Naive thymus-derived CD8-positive, alpha-beta T cell (primary cell): ENCODE data around the gene DLST. TPM values are rescaled to one million over a fixed set of nuclear protein-coding genes. Genes with fewer than 3 reads are reported as not detected.

Experiments
- ATAC-seq, 2 donors: fragments of 150-1000 bp; cut with Tn5 transposase in 1 of 2; sonication (Bioruptor Pico), chemical (Tn5 transposase) in 1 of 2; 1 replicate in 1 of 2; 2 replicates in 1 of 2; pipeline ENCODE4 v1.10.0; 2021; ENCODE audit warnings: mild to moderate bottlenecking in 2 of 2, moderate library complexity in 2 of 2
- POLR2A ChIA-PET: fragments of 350-600 bp; sonication (Branson Sonifier 250); formaldehyde crosslinking; loops from one replicate; lab custom pipeline; 2021; ENCODE audit warnings: antibody characterized with exemption; lab: Charles Lee
- DNase-seq, 10 donors: peaks; one replicate each; pipeline versions ENCODE4 v3.0.0 to v3.0.0-alpha.2; 2020 to 2022
- H3K27ac Mint-ChIP-seq, 10 donors: one replicate each; pipeline ENCODE4 v1.8.0; 2020 to 2022; ENCODE audit warnings: mild to moderate bottlenecking in 10 of 10, mixed read lengths in 10 of 10, moderate library complexity in 4 of 10, inconsistent platforms in 1 of 10
- H3K27me3 Mint-ChIP-seq, 5 donors: one replicate each; pipeline ENCODE4 v1.8.0; 2021 to 2022; ENCODE audit warnings: mixed read lengths in 5 of 5
- H3K36me3 Mint-ChIP-seq, 3 donors: one replicate each; pipeline ENCODE4 v1.8.0; 2020 to 2022; ENCODE audit warnings: mixed read lengths in 3 of 3, mild to moderate bottlenecking in 2 of 3, inconsistent platforms in 1 of 3
- H3K4me1 Mint-ChIP-seq, 4 donors: one replicate each; pipeline ENCODE4 v1.8.0; 2021 to 2022; ENCODE audit warnings: mixed read lengths in 4 of 4
- H3K4me3 Mint-ChIP-seq, 10 donors: one replicate each; pipeline ENCODE4 v1.8.0; 2020 to 2022; ENCODE audit warnings: mild to moderate bottlenecking in 10 of 10, mixed read lengths in 10 of 10, moderate library complexity in 6 of 10, inconsistent platforms in 1 of 10
- H3K9me3 Mint-ChIP-seq, 9 donors: one replicate each; pipeline ENCODE4 v1.8.0; 2020 to 2022; ENCODE audit warnings: mixed read lengths in 9 of 9, mild to moderate bottlenecking in 3 of 9, inconsistent platforms in 1 of 9, moderate library complexity in 1 of 9
- polyA plus RNA-seq, 3 donors: library from polyadenylated mRNA; unstranded; fragments of 300-500 nt; fragmentation: Illumina TruSeq; gene quantifications; one replicate each; pipeline ENCODE4 v1.2.3, GENCODE V29; 2021
- total RNA-seq, 8 experiments: library from RNA in 2 of 8; stranded (reverse) in 2 of 8; gene quantifications; one replicate each; pipeline ENCODE4 v1.2.3 and lab custom pipeline; 2021 to 2026

DLST gene
- total and polyA plus RNA-seq, 5 experiments from 2014 or later: 8.8 to 120 (median 9.3) TPM

DNA sequence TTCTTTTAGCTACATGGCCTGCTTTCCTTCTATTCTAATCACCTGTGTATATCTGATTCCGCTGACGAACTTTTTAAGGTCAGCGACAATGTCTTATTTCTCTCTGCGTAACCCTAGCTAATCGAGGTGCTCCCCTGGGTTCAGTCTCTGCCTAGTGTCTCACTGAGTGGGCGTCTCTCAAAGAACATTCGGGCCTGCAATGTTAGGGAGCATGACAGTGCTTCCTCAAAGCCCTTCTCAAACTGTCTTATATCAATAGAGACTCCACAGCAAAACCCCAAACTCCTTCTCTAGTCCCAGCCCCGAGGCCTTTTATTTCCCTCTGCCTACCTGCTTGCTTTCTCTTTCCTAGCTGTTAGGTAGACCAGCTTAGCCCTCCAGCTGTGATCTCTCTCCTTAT, 55.0 kb downstream of the DLST start:
- ATAC-seq: no peak
- peaks cover 0 to 4% (median 3%) of the 10 kb centered on the region in 5 donors for H3K27me3 Mint-ChIP-seq
- H3K4me3 Mint-ChIP-seq: no peak overlapping the region
- POLR2A ChIA-PET: no interaction called here
- H3K27ac Mint-ChIP-seq: peak overlapping the region in 1 of 10 donors; percentile 16
- H3K36me3 Mint-ChIP-seq: no peaks in the 10 kb centered on the region
- DNase-seq: no peak
- peaks cover 4 to 49% (median 36%) of the 10 kb centered on the region in 4 donors for H3K4me1 Mint-ChIP-seq
- H3K9me3 Mint-ChIP-seq: peaks cover 0 to 12% (median 0%) of the 10 kb centered on the region in 9 donors

- ATAC-seq: no peak
- Mint-ChIP-seq H3K36me3 (no peaks in the 10 kb centered on the region), H3K27ac (peak overlapping the region in 2 of 10 donors; percentile 16 to 35)
Observed at GRCh38 chr14:74937171-74937570, 55.5 kb downstream of the DLST start.

GRCh38 chr14:74938531-74939495, 57.1 kb downstream of the DLST start:
- POLR2A ChIA-PET: no interaction called here
- peak overlapping the region in 3 of 10 donors; percentile 6 to 67 (median 51) for H3K27ac Mint-ChIP-seq

More at GRCh38 chr14:74937171-74937570, 55.5 kb downstream of the DLST start:
- POLR2A ChIA-PET: no interaction called here
- peaks cover 0 to 4% (median 3%) of the 10 kb centered on the region in 5 donors for H3K27me3 Mint-ChIP-seq
- no peak for DNase-seq
- H3K4me1 Mint-ChIP-seq: peaks cover 5 to 53% (median 41%) of the 10 kb centered on the region in 4 donors
- H3K4me3 Mint-ChIP-seq: no peak overlapping the region
- H3K9me3 Mint-ChIP-seq: peaks cover 0 to 12% (median 0%) of the 10 kb centered on the region in 9 donors

DNA sequence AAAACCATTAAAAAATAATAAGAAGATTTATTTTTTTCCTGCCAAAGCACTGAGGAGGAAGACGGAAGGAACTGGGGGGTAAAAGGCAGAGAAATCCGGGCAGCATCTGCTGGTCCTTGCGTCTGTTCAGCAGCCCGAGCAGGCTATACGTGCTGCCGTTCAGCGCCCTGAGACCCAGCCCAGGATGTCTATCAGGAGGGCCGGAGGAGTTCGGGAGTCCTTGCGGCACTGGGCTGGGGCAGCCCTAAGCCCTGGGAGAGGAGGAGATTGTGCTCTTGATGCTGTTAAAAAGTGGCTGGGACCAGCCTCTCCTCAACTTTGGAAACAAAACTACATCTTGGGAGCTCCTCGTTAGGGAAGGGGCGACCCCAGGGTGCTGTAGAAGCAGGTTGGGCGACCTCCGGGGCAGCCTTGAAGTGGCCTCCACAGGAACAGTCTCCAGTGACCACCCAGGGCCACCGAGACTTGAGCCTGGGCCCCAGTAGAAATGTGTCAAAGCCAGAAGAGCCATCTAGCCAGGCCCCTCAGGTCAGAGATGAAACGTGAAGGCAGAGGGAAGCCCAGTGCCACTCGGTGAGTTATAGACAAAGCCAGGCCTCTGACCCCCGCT, 59.3 kb downstream of the DLST start:
- ATAC-seq: no peak
- POLR2A ChIA-PET: interaction anchor here (0.7 to 1.0 kb wide), 2 partner anchors 59 to 149 kb away, joined by 5 read pairs; partner anchors contain the start of gene DLST
- H3K36me3 Mint-ChIP-seq: no peaks in the 10 kb centered on the region
- DNase-seq: no peak
- peaks cover 3 to 53% (median 49%) of the 10 kb centered on the region in 4 donors for H3K4me1 Mint-ChIP-seq
- peak overlapping the region; percentile 71 to 86 (median 80) for H3K4me3 Mint-ChIP-seq
- H3K27me3 Mint-ChIP-seq: no peaks in the 10 kb centered on the region
- H3K27ac Mint-ChIP-seq: peak overlapping the region; percentile 89 to 97 (median 94)
- H3K9me3 Mint-ChIP-seq: peaks cover 0 to 12% (median 0%) of the 10 kb centered on the region in 9 donors

More at GRCh38 chr14:74938531-74939495, 57.1 kb downstream of the DLST start:
- H3K27me3 Mint-ChIP-seq: no peaks in the 10 kb centered on the region
- no peaks in the 10 kb centered on the region for H3K36me3 Mint-ChIP-seq
- no peak for DNase-seq
- peaks cover 0 to 12% (median 0%) of the 10 kb centered on the region in 9 donors for H3K9me3 Mint-ChIP-seq
- no peak overlapping the region for H3K4me3 Mint-ChIP-seq
- H3K4me1 Mint-ChIP-seq: peaks cover 3 to 59% (median 48%) of the 10 kb centered on the region in 4 donors
- ATAC-seq: no peak

DNA sequence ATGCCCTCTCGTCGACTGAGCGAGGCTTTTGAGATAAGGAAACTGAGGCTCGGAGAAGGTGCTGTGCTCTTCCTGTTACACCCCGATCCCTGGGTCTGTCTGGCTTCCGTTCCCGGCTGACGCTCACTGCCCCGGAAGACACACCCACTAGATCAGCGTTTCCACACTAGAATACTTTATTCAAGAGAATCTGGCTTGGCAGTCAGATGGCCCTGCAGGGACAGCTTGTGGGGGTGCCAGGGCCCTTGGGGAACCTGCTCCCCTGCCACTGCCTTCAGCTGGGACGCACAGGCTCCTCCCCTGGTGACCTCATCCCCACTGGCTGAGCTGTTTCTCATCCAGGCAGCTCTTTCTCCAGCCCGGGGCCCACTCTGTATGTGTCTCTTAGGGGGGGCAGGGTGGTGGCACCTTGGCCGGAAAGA, 60.0 kb downstream of the DLST start:
- peak; percentile 73 to 81 for ATAC-seq
- Mint-ChIP-seq H3K9me3 (peaks cover 0 to 12% (median 0%) of the 10 kb centered on the region in 9 donors), H3K4me3 (peak overlapping the region; percentile 71 to 86 (median 80)), H3K27me3 (peaks cover 0 to 2% (median 0%) of the 10 kb centered on the region in 5 donors), H3K27ac (peak overlapping the region; percentile 89 to 97 (median 94)), H3K36me3 (no peaks in the 10 kb centered on the region), H3K4me1 (peaks cover 10 to 59% (median 53%) of the 10 kb centered on the region in 4 donors)
- POLR2A ChIA-PET: interaction anchor here (0.7 to 1.2 kb wide), 3 partner anchors 60 to 141 kb away, joined by 3 to 5 read pairs (median 4); partner anchors contain the start of genes DLST and EIF2B2
- peak in 7 of 10 donors; percentile 11 to 60 (median 30) for DNase-seq

GRCh38 chr14:74942181-74942580, 60.5 kb downstream of the DLST start:
- DNase-seq: no peak
- Mint-ChIP-seq H3K4me3 (peak overlapping the region; percentile 71 to 86 (median 80)), H3K27ac (peak overlapping the region; percentile 89 to 97 (median 94)), H3K4me1 (peaks cover 10 to 55% (median 49%) of the 10 kb centered on the region in 4 donors), H3K36me3 (no peaks in the 10 kb centered on the region), H3K27me3 (peaks cover 0 to 2% (median 0%) of the 10 kb centered on the region in 5 donors), H3K9me3 (peaks cover 0 to 12% (median 0%) of the 10 kb centered on the region in 9 donors)
- POLR2A ChIA-PET: interaction anchor here (0.7 to 1.2 kb wide), 3 partner anchors 60 to 141 kb away, joined by 3 to 5 read pairs (median 4); partner anchors contain the start of genes DLST and EIF2B2
- no peak for ATAC-seq

GRCh38 chr14:74942608-74943007, 60.9 kb downstream of the DLST start:
- Mint-ChIP-seq H3K36me3 (no peaks in the 10 kb centered on the region), H3K9me3 (peaks cover 0 to 11% (median 0%) of the 10 kb centered on the region in 9 donors), H3K4me1 (peaks cover 10 to 53% (median 45%) of the 10 kb centered on the region in 4 donors), H3K27ac (peak overlapping the region; percentile 52 to 97 (median 94)), H3K4me3 (peak overlapping the region in 7 of 10 donors; percentile 19 to 82 (median 71)), H3K27me3 (peaks cover 0 to 2% (median 0%) of the 10 kb centered on the region in 5 donors)
- DNase-seq: no peak
- POLR2A ChIA-PET: interaction anchor here (0.7 to 1.2 kb wide), 2 partner anchors 60 to 62 kb away, joined by 4 to 7 read pairs; partner anchors contain the start of gene EIF2B2
- no peak for ATAC-seq

GRCh38 chr14:74945261-74945851, 63.6 kb downstream of the DLST start:
- H3K4me1 Mint-ChIP-seq: peaks cover 10 to 39% (median 35%) of the 10 kb centered on the region in 4 donors

GRCh38 chr14:74945852-74946658, 64.3 kb downstream of the DLST start:
- Mint-ChIP-seq H3K27ac (peak overlapping the region in 9 of 10 donors; percentile 31 to 92 (median 71)), H3K4me1 (peaks cover 10 to 32% (median 32%) of the 10 kb centered on the region in 4 donors), H3K36me3 (no peaks in the 10 kb centered on the region), H3K9me3 (no peaks in the 10 kb centered on the region), H3K4me3 (peak overlapping the region in 6 of 10 donors; percentile 6 to 64 (median 34)), H3K27me3 (peaks cover 0 to 6% (median 0%) of the 10 kb centered on the region in 5 donors)
- ATAC-seq (peak; percentile 74 to 75), DNase-seq (peak; percentile 51 to 88 (median 68))
- POLR2A ChIA-PET: no interaction called here

More at GRCh38 chr14:74945261-74945851, 63.6 kb downstream of the DLST start:
- Mint-ChIP-seq H3K9me3 (no peaks in the 10 kb centered on the region), H3K36me3 (no peaks in the 10 kb centered on the region), H3K4me3 (no peak overlapping the region), H3K27me3 (peaks cover 0 to 6% (median 0%) of the 10 kb centered on the region in 5 donors), H3K27ac (no peak overlapping the region)
- ATAC-seq (no peak), DNase-seq (no peak)
- POLR2A ChIA-PET: no interaction called here

GRCh38 chr14:74946659-74947281, 65.1 kb downstream of the DLST start:
- Mint-ChIP-seq H3K9me3 (no peaks in the 10 kb centered on the region), H3K36me3 (no peaks in the 10 kb centered on the region), H3K4me1 (peaks cover 8 to 25% (median 25%) of the 10 kb centered on the region in 4 donors), H3K27ac (peak overlapping the region in 5 of 10 donors; percentile 47 to 81 (median 53)), H3K27me3 (peaks cover 0 to 6% (median 0%) of the 10 kb centered on the region in 5 donors), H3K4me3 (peak overlapping the region in 1 of 10 donors; percentile 32)
- DNase-seq (no peak), ATAC-seq (no peak)
- POLR2A ChIA-PET: no interaction called here
